ENCODE results near the gene HIRIP3. TPM values are rescaled to one million over a fixed set of nuclear protein-coding genes. Genes with fewer than 3 reads are reported as not detected.

HIRIP3 gene
- total and polyA plus RNA-seq, 2 of the 13 experiments (the other 11 are each of a cell fraction or from before 2014, with no cell fraction given) = 12.6 to 17.2 TPM

- TF ChIP-seq, protein P1, sequence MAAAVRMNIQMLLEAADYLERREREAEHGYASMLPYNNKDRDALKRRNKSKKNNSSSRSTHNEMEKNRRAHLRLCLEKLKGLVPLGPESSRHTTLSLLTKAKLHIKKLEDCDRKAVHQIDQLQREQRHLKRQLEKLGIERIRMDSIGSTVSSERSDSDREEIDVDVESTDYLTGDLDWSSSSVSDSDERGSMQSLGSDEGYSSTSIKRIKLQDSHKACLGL (CRISPR knock-in tag; IDR thresholded peaks at IDR 0.05) = peak; percentile 95; the same call in 1 of the 2 replicates
- TF ChIP-seq, protein P2, sequence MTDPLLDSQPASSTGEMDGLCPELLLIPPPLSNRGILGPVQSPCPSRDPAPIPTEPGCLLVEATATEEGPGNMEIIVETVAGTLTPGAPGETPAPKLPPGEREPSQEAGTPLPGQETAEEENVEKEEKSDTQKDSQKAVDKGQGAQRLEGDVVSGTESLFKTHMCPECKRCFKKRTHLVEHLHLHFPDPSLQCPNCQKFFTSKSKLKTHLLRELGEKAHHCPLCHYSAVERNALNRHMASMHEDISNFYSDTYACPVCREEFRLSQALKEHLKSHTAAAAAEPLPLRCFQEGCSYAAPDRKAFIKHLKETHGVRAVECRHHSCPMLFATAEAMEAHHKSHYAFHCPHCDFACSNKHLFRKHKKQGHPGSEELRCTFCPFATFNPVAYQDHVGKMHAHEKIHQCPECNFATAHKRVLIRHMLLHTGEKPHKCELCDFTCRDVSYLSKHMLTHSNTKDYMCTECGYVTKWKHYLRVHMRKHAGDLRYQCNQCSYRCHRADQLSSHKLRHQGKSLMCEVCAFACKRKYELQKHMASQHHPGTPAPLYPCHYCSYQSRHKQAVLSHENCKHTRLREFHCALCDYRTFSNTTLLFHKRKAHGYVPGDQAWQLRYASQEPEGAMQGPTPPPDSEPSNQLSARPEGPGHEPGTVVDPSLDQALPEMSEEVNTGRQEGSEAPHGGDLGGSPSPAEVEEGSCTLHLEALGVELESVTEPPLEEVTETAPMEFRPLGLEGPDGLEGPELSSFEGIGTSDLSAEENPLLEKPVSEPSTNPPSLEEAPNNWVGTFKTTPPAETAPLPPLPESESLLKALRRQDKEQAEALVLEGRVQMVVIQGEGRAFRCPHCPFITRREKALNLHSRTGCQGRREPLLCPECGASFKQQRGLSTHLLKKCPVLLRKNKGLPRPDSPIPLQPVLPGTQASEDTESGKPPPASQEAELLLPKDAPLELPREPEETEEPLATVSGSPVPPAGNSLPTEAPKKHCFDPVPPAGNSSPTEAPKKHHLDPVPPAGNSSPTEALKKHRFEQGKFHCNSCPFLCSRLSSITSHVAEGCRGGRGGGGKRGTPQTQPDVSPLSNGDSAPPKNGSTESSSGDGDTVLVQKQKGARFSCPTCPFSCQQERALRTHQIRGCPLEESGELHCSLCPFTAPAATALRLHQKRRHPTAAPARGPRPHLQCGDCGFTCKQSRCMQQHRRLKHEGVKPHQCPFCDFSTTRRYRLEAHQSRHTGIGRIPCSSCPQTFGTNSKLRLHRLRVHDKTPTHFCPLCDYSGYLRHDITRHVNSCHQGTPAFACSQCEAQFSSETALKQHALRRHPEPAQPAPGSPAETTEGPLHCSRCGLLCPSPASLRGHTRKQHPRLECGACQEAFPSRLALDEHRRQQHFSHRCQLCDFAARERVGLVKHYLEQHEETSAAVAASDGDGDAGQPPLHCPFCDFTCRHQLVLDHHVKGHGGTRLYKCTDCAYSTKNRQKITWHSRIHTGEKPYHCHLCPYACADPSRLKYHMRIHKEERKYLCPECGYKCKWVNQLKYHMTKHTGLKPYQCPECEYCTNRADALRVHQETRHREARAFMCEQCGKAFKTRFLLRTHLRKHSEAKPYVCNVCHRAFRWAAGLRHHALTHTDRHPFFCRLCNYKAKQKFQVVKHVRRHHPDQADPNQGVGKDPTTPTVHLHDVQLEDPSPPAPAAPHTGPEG (CRISPR knock-in tag; IDR thresholded peaks at IDR 0.05) = peak; percentile 88; the same call in 1 of the 2 replicates
- TF ChIP-seq ZNF207 (IDR thresholded peaks at IDR 0.05; ENCODE audit: borderline replicate concordance) = no peak
- peak; percentile 85; the same call in 1 of the 2 replicates for TF ChIP-seq ZNF446 (CRISPR knock-in tag; IDR thresholded peaks at IDR 0.05)
- TF ChIP-seq ZNF615 (CRISPR knock-in tag; IDR thresholded peaks at IDR 0.05; ENCODE audit: borderline replicate concordance) = 0 out of 2 replicates have a peak, but pooled peaks have one; percentile 12
- TF ChIP-seq, protein P3, sequence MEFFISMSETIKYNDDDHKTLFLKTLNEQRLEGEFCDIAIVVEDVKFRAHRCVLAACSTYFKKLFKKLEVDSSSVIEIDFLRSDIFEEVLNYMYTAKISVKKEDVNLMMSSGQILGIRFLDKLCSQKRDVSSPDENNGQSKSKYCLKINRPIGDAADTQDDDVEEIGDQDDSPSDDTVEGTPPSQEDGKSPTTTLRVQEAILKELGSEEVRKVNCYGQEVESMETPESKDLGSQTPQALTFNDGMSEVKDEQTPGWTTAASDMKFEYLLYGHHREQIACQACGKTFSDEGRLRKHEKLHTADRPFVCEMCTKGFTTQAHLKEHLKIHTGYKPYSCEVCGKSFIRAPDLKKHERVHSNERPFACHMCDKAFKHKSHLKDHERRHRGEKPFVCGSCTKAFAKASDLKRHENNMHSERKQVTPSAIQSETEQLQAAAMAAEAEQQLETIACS (CRISPR knock-in tag; IDR thresholded peaks at IDR 0.05) = peak; percentile 51
- TF ChIP-seq, protein P4, sequence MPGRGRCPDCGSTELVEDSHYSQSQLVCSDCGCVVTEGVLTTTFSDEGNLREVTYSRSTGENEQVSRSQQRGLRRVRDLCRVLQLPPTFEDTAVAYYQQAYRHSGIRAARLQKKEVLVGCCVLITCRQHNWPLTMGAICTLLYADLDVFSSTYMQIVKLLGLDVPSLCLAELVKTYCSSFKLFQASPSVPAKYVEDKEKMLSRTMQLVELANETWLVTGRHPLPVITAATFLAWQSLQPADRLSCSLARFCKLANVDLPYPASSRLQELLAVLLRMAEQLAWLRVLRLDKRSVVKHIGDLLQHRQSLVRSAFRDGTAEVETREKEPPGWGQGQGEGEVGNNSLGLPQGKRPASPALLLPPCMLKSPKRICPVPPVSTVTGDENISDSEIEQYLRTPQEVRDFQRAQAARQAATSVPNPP (CRISPR knock-in tag; IDR thresholded peaks at IDR 0.05) = peak; percentile 86; the same call in 1 of the 2 replicates
- TF ChIP-seq CEBPB (IDR thresholded peaks at IDR 0.05; ENCODE audit: borderline replicate concordance, low read depth, low read length) = no peak
- 0 out of 2 replicates have a peak, but pooled peaks have one; percentile 79 for TF ChIP-seq HOXA5 (CRISPR knock-in tag; IDR thresholded peaks at IDR 0.05)
- no peak for TF ChIP-seq SSRP1 (CRISPR knock-in tag; IDR thresholded peaks at IDR 0.05)
- peak; percentile 45; the same call in 1 of the 2 replicates for TF ChIP-seq KLF13 (CRISPR knock-in tag; IDR thresholded peaks at IDR 0.05)
- TF ChIP-seq, protein P5, sequence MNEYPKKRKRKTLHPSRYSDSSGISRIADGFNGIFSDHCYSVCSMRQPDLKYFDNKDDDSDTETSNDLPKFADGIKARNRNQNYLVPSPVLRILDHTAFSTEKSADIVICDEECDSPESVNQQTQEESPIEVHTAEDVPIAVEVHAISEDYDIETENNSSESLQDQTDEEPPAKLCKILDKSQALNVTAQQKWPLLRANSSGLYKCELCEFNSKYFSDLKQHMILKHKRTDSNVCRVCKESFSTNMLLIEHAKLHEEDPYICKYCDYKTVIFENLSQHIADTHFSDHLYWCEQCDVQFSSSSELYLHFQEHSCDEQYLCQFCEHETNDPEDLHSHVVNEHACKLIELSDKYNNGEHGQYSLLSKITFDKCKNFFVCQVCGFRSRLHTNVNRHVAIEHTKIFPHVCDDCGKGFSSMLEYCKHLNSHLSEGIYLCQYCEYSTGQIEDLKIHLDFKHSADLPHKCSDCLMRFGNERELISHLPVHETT (CRISPR knock-in tag; conservative IDR thresholded peaks at IDR 0.05) = 0 out of 2 replicates have a peak, but pooled peaks have one; percentile 3
- TF ChIP-seq TOE1 (CRISPR knock-in tag; IDR thresholded peaks at IDR 0.05) = peak; percentile 51
- TF ChIP-seq ZNF879 (CRISPR knock-in tag; IDR thresholded peaks at IDR 0.05) = no peak
- TF ChIP-seq ZSCAN30 (CRISPR knock-in tag; IDR thresholded peaks at IDR 0.05) = peak; percentile 37; the same call in 1 of the 2 replicates
- no peak for TF ChIP-seq ZNF224 (CRISPR knock-in tag; IDR thresholded peaks at IDR 0.05)
- TF ChIP-seq KMT2A (CRISPR knock-in tag; IDR thresholded peaks at IDR 0.05) = 0 out of 2 replicates have a peak, but pooled peaks have one; percentile 15
- TF ChIP-seq WIZ (CRISPR knock-in tag; IDR thresholded peaks at IDR 0.05) = 0 out of 2 replicates have a peak, but pooled peaks have one; percentile 71
- TF ChIP-seq PITX1 (CRISPR knock-in tag; IDR thresholded peaks at IDR 0.05) = peak; percentile 36
- TF ChIP-seq NFE2L1 (CRISPR knock-in tag; IDR thresholded peaks at IDR 0.05; ENCODE audit: borderline replicate concordance) = peak; percentile 78; the same call in 1 of the 2 replicates
These were observed at the start of gene HIRIP3 (continued) for GRCh38 chr16:29995324-29995910.

Data from HepG2 (cell line).